Stimulated activated CD8-positive, alpha-beta memory T cell treated with anti-CD3 and anti-CD28 coated beads, Interleukin-12 subunit alpha, Interleukin-12 subunit beta, amount 100 ng/mL, for 24 hours (primary cell): Measurements from ENCODE around the gene LYPD6.

Experiments
- DNase-seq: peaks from one replicate; pipeline ENCODE4 v3.0.0-alpha.2; 2020; ENCODE audit errors: extremely low read depth

LYPD6 gene

DNA sequence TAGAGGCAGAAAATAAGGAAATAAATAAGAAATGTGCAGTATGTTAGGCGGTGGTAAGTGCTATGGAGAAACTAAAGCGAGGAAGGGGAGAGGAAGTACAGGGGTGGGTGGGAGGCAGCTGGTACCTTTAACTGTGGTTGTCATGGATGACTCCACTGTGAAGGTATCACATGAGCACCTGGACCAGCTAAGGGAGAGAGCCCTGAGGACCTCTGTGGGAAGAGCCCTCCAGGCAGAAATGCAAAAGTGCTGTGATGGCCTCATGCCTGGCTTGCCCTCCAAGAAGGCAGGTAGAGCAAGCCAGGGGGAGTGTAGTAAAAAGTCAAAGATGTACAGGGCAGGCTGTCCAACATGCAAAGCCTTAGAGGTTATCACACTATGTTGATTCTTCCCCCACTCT lies 17.9 kb downstream of the LYPD6 start:
- DNase-seq = no peak

DNA sequence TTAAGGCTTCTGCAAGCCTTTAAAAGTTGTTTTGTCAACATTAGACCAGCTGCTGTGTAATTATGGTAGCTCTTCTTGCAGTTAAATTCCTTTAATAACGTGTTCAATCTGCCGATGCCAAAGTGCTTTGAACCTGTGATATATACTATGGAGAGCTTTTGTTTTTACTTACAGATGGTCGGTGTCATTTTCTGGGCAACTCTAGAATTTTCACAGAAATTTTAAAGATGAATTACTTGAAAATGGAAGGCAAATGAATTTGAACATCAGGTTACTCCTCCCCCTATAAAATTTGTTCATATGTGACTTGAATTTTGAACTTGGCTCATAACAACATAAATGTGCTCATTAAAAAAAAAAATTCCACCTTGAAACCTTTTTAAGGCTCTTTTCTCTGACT lies 23.0 kb downstream of the LYPD6 start:
- DNase-seq = no peak

DNA sequence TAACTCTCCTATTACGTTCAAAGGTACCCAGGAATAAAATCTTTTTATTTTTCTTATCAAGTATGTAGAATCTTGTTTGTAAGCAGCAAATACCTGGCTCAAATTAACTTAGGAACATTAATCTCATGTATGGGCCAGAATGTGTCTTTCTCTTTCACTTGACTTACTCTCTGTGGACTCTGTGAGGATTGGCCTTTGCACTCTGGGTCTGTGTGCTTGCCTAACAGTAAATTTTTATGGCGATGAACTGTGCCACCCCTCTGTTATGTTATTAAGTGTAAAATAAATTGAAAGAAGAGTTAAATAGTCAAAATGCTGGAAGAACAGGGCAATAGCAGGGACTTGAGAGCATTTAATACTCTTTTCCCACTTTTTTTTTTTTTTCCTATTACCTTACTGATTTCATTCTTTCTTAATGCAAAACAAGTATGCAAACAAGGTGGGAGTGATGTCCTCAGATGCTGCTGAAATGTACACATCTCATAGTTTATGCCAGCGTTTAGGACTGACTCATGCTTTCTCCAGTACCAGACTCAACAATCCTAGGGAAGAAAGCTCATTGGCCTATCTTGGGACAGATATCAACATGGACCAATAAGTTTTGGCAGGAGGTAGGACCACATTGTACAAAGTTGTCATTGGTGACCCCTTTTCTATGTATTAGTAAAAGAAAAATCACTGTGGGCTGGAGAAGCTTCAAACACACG lies 25.5 kb downstream of the LYPD6 start:
- DNase-seq = no peak

DNA sequence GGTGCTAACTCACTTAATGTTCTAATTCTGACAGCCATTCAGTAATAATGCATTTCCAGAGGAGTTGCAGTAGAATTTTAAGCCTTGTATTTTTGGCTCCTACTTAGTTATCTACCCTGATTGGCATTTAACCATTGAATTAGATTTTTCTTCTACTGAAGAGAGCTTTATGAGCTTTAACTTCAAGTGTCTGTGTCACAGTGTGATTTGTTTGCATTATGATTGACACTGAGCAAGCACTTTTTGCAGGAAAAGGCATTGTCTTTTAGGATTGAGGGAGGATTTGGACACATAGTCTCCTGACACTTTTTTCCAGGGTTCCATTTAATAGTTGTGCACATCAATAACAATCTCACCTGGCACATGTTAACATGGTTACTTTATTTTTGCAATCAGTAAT lies 26.7 kb downstream of the LYPD6 start:
- no peak for DNase-seq

DNA sequence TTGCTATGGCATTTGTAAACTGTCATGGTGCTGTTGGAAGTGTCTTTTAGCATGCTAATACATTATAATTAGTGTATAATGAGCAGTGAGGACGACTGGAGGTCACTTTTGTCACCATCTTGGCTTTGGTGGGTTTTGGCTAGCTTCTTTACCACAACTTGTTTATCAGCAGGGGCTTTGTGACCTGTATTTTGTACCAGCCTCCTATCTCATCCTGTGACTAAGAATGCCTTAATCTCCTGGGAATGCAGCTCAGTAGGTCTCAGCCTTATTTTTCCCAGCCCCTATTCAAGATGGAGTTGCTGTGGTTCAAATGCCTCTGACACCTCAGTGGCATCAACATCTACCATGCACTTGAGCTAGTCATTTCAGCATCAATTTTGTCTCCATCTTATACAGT lies 29.7 kb downstream of the LYPD6 start:
- no peak for DNase-seq

DNA sequence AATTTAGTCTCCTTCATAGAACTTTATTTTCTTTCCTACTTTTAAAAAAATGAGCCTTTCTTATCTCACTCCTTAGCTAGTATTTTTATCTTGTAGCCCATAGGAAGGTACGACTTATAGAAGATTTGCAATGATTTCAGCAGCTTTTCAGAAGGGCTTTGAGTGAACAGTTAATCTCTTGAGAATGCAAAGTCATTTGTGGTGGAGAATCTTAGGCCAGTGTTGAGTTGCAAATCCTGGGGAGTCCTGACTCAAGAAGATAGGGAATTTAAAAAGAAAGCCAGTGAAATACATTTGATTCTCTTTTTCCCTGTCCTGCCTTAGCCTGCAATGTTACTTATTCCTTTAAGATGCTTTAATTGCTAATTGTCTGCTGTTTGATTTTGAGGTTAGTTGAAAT lies 33.6 kb downstream of the LYPD6 start:
- DNase-seq = no peak

DNA sequence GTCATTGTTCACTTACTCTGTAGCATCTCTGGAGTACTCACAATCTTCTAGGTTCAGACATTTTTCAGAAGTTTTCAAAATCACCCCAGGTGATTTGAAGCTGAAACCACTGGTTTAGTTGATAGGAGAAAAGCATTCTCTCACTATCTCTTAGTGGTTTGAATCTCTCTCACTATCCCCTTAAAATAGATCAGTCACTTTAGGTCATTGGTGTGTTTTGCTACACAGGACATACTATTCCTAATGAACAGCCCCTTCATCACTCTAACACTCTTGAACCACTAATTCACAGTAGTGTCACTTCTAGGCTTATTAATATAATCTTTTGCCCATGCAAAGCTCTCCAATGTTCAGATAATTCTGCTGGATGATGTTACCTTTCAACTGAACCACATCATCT lies 34.5 kb downstream of the LYPD6 start:
- no peak for DNase-seq

DNA sequence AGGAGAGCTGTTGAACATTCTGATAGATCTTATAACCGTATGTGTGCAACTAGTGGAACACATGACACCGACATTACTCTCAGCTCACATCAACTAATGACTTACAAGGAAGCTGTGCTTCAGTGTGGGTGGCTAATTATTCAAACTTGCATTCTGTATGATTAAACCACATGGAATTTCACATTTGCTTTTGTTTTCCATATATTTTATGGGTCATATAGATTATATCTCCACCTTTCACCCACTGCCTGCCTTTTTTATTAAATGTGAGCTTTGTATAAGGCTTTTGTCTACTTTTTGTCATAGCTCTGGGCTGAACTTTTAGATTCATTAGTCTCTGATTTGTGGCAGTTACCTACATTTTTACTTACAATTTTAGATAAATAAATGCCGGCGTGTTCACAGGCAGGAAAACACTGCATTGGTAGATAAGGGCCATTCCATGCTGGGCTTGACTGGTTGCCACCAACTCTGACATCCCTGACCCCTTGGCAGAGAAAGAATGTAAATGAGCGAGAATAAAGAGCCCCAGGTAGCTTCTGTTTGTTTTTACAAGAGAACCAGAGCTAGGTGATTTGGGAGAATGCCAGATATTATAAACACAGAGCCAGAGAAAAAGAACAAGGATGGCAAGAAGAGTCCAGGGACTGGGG lies 35.7 kb downstream of the LYPD6 start:
- DNase-seq = no peak

DNA sequence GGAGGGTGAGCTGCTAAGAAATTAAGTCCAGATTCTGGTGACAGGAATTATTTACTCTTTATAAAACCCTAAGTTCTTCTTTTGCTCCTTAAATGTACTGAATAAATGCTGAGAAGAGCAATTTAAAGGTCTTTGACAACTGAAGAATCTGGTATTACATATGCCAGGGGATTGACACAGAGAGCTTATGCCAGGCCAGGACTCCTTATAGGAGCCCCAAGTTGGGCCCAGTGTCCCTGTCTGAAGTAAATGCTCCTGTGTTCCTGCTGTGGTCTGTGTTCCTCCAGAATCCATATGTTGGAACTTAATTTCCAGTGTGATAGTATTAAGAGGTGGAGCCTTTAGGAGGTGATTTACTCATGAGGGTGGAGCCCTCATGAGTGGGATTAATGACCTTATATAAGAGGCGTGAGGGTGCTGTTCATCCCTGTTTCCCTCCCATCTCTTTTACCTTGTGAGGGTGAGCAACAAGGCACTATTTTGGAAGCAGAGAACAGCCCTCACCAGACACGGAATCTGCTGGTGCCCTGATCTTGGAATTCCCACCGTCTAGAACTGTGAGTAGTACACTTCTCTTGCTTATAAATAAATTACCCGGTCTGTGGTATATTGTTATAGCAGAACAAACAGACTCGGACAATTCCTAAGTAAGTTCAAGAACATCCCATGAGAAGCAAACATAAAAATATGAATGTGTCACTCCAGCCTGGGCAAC lies 39.8 kb downstream of the LYPD6 start:
- DNase-seq = no peak

DNA sequence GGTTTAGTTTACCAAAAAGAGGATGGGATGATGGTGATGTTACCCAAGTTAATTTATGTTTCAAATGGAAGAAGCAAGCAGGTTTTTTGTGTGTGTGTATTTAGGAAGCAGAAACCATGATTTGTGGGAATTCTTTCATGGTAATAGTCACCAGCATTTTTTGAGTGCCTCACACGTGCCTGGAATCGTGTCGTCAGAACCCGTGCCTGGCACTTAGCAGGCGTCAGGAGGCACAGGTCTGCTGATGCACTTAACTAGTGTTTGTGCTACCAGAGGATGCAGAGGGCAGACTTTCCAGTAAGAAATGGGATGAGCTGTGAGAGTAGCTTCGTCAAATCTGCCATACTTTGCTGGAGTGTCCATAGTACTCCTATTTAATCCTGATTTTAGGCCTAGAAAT lies 41.1 kb downstream of the LYPD6 start:
- no peak for DNase-seq

DNA sequence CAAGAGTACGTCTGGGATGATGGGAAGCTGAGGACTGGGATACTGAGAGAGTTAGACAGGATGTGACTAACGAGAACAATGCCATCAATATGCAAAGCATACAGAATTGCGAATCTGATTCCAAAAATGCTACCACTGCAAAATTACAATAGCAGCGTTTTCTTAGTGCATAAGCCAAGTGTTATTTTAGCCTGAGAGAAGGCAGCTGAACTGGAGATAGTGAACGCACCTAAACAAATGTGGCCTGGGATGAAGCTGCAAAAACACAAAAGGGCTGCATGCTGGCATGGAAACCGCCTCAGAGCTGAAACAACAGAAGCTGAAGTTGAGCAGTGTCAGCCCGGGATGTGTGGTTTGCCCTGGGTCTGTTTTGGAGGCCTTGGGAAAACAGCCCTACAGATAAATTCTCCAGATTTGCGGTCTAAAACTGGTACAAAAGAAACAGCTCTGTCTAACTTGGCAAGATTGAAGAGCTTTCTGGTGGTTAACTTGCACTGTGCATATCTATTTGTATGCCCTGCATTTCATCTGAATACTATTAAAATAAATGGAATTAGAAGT lies 45.5 kb downstream of the LYPD6 start:
- DNase-seq = no peak

DNA sequence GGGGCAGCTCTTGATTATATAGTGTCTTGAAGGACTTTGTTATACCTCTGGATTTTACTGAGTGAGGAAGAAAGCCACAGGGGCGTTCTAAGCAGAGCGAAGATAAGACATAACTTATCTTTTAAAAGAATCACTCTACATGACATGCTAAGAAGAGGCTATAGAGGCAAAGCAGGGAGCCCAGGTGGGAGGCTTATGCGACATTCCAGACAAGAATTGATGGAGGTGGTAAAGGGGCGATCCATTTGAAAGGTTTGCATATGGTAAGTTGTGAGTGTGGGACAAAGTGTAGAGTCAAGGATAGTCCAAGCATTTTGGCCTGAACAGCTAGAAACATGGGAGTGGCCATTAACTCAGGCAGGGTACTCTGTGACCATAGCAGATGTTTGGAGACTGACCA lies 49.8 kb downstream of the LYPD6 start:
- DNase-seq = no peak

DNA sequence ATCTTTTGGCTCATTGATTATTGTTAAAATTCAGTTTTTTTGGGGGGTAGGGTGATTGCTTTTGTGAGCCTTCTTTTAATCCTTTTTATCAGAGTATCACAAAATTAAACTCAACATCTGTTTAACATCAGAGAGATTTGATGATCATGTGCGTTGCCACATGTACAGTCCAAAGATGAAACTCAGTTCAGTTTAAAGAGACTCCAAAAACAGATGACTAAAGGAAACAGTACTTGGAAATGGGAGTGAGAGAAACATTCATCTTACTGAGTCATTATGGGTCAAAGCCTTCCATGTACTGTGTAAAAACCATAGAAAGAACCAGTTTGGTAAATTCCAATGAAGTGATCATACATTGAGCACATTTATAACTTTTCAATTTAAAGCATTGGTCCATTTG lies 53.0 kb downstream of the LYPD6 start:
- no peak for DNase-seq

DNA sequence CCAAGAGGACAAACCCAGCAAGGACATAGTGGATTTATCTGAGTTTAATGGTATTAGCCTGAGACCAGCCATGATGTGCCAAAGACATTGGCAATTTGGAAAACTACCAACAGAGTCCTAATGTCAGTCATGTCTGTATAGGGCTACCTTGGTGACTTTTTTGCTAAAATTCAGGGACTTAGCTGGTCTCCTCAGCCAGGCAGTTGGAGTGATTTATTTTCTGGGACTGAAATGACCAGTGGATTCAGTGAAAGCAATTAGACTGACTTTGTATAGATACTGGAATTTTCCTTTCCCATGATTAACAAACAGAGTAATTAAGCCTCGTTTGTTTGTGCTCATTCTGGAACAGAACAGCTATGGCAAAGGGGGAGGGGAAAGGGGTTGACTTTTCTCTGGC lies 55.0 kb downstream of the LYPD6 start:
- DNase-seq = no peak

DNA sequence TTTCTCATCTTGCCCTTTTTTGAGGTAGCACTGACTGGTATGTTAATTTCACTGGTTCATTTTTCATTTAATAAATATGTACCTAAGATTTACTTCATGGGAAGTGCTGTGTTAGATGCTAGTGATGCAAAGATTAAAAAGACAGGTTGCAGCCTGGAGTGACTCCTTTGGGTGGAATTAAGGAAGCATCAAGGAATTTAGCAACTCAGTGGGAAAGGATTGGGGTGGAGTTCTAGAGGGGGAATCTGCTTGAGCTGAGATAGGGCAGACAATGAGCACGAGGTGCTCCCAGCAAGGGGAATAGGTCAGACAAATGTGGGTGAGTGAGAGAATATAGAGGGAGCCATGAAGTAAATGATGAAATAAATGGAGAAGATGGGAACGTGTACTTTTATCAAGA lies 57.0 kb downstream of the LYPD6 start:
- DNase-seq = no peak

DNA sequence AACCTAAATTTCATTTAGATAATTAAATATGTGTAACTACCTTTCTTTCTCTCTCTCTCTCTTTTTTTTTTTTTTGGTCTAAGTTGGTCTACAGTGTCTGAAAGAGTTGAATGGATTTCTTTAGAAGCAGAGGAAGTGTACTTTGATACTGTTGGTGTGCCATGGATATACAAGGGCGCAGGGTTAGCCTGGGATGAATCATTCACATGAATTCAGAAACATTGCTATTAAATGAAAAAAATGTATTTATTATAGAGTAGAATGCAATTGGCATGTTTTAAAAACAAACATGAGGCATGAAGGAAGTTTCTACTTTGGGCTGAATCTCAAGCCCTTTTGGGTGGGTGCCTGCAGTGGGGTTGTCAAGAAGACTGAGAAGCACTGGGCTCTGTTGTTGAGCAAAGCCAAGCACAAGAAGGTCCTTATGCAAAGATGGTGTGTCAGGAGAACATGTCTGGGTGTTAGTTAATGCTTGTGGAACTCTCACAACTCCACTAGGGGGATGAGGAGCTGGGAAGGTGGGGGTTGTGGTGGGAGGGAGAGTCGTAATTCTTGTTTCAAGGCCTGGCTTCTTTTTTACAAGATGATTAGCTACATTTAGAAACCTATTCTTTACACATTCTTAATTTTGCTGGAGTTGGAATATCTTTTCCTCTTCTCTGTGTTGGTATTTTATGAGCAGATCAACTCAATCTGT lies 57.9 kb downstream of the LYPD6 start:
- DNase-seq = no peak

DNA sequence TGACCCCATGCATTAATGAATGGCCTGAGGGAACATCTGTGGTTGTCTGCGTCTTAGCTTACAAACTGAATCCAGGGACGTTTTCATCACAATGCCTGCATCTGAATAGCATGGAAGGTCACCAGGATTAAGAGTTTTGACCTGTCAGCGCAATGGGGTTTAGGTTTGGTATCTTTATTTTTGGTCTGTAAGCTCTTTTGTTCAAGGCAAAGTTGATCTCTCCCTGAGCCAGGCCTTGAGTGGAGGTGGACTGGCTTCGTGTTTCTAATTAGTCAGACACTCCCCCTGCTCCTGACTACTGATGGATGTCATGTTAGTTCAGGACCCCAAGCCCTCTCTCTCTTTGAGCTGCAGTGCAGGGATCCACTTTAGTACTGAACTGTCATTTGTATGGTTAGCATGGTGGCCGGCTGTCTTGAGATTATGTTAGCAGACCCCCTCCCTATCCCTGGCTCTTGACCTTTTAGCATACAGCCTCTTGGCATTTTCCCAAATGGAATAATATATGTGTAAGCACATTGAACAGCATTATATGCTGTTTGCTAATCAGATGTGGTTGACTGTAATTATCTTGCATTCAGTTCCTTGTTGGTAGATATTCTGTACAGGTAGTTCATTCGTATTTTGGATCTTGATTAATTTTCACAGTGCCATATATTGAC lies 59.2 kb downstream of the LYPD6 start:
- DNase-seq = no peak

DNA sequence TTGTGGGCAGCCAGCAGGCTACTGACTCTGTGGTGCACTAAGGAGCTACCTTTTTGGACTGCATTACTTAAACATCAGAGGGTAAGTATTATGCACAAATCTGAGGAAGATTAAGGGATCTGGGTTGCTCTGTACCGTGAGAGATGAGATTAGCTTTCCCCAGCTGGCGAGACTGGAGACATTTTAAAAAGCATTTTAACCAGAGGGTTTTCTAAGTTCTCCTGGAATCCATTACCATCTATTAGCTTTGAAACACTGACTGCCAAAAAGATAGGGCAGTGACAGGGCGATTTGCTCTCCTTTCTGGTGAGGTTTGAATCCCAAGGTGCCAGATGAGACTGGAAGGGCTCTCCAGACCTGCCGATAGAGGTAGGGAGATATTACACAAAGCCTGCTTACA lies 63.2 kb downstream of the LYPD6 start:
- no peak for DNase-seq

DNA sequence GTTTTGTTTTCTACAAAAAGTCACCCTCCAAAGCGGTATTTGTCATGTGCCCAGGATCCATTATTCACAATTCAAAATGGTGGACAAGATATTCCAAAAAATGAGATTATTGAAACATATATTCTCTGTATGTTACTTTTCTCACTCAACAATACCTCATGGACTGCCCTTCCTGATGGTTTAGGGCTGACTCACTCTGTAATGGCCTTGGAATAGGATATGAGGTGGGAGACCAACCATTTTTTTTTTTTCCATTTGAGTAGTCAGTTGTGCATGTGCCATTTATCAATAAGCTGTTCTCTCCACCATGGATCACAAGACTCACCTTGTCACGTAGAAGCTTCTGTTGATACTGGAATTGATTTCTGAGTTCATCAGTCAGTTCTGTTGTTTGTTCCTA lies 64.5 kb downstream of the LYPD6 start:
- no peak for DNase-seq

DNA sequence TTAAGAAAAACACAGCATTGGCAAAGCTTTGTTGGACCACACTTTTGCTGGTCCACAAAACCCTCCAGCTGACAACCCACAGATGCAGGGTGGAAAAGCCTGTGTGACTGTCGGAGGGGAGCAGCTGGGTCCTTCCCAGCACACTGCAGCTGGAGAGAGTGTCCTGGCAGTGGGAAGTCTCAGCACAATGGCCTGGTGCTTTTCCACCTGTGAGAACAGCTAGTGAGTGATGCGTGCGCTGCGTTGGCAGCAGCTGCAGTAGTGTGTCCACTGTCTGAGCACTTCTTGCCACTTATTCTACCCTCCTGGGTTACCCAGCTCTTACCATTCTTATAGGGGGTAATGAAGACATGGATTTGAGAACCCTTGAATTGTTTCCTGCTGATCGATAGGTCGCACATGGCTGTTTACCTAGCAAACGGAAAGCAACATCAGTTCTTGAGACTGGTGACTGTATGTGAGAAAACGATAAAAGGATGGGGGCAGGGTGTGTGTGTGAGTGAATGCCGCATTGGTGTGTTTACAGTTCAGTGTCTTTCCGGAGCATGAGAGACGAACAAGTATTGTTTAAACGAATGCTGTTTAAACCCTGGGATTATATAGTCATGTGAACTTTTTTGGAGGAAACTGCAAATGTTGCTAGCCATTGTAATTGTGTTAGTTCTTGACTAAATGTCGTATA lies 69.7 kb downstream of the LYPD6 start:
- no peak for DNase-seq

DNA sequence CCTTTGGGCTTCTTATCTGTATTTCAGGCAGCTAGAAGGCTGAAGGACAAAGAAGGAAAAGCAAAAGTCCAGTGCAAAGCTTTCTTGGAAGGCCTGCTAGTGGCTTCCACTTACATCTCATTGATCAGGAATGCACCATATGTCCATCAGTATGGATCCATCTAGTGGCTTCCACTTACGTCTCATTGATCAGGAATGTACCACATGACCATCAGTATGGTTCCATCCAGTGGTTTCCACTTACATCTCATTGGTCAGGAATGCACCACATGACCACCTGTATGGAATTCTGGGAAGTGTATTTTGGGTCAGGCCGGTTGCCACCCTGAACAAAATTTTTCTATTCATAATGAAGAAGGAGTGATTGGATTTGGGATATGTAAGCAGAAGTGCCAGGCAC lies 70.6 kb downstream of the LYPD6 start:
- no peak for DNase-seq
